ENCODE results near the gene MVD.

The MVD gene

GRCh38 chr16:88662843-88663606 is at the start of gene MVD:
TSS of gene MVD (minus strand) at chr16:88663091. CDS start at chr16:88663080, 11 bp downstream.
- peak; percentile 99 for DNase-seq

GRCh38 chr16:88712362-88712979 is 49.6 kb upstream of the MVD start:
- no peak for DNase-seq

- no peak for DNase-seq
Measured at GRCh38 chr16:88711750-88712340, 49.0 kb upstream of the MVD start.

- DNase-seq, result no peak
Measured at GRCh38 chr16:88710556-88710955, 47.7 kb upstream of the MVD start.

- no peak for DNase-seq
Measured at GRCh38 chr16:88706965-88707826, 44.3 kb upstream of the MVD start.

- peak; percentile 91 for DNase-seq
Measured at GRCh38 chr16:88706229-88706964, 43.5 kb upstream of the MVD start, which contains the start of the genes CTU2 and RNF166. TSS of gene CTU2 (plus strand) at chr16:88706503. CDS start at chr16:88706531, 28 bp downstream. TSS of gene RNF166 (minus strand) at chr16:88706408. CDS start at chr16:88706325, 83 bp downstream.

- DNase-seq, result no peak
Measured at GRCh38 chr16:88705801-88706228, 42.9 kb upstream of the MVD start.

GRCh38 chr16:88705076-88705684 is 42.3 kb upstream of the MVD start:
- peak; percentile 80 for DNase-seq

GRCh38 chr16:88703486-88704309 is 40.8 kb upstream of the MVD start:
- DNase-seq, result peak; percentile 72

GRCh38 chr16:88702371-88703210 is 39.7 kb upstream of the MVD start:
- DNase-seq, result peak; percentile 58

GRCh38 chr16:88701581-88702370 is 38.9 kb upstream of the MVD start:
- no peak for DNase-seq

GRCh38 chr16:88700636-88701482 is 38.0 kb upstream of the MVD start:
- peak; percentile 94 for DNase-seq

GRCh38 chr16:88700322-88700635 is 37.4 kb upstream of the MVD start:
- DNase-seq, result no peak

- no peak for DNase-seq
Measured at GRCh38 chr16:88699180-88699579, 36.3 kb upstream of the MVD start.

GRCh38 chr16:88698646-88699045 is 35.8 kb upstream of the MVD start:
- DNase-seq, result no peak

- DNase-seq, result no peak
Measured at GRCh38 chr16:88697831-88698615, 35.1 kb upstream of the MVD start.

- DNase-seq, result no peak
Measured at GRCh38 chr16:88697116-88697830, 34.4 kb upstream of the MVD start.

All from inflammatory macrophage treated with lipopolysaccharide for 4 hours (primary cell).